Non-pigmented ciliary epithelial cell (primary cell): ENCODE results near the gene TSPO.
"Not testable (repeated sequence)": the region's sequence is repeated elsewhere in the genome, so short reads cannot be mapped to it uniquely, and the experiment has no call there.

Experiments used
- DNase-seq: peaks from one replicate; pipeline ENCODE4 v3.0.0-alpha.2; 2010; ENCODE audit warnings: low read depth

The TSPO gene

GRCh38 chr22:43151251-43152002, at the start of gene TSPO:
Gene TSPO, plus strand, starts transcription at chr22:43151559. Its CDS starts 7,680 bp downstream, at chr22:43159239.
- no peak for DNase-seq

GRCh38 chr22:43104056-43104625, 47.2 kb upstream of the TSPO start:
- DNase-seq: not testable (repeated sequence)

GRCh38 chr22:43104950-43105349, 46.4 kb upstream of the TSPO start:
- DNase-seq: not testable (repeated sequence)

GRCh38 chr22:43106302-43106701, 45.1 kb upstream of the TSPO start:
- DNase-seq: no peak

- no peak for DNase-seq
Measured at GRCh38 chr22:43109511-43109910, 41.8 kb upstream of the TSPO start.

GRCh38 chr22:43109921-43110443, 41.4 kb upstream of the TSPO start:
- no peak for DNase-seq

- DNase-seq: no peak
Measured at GRCh38 chr22:43110444-43110926, 40.9 kb upstream of the TSPO start, which contains the start of gene BIK. Gene BIK, plus strand, starts transcription at chr22:43110750. Its CDS starts 13,273 bp downstream, at chr22:43124023.

GRCh38 chr22:43110927-43111623, 40.3 kb upstream of the TSPO start:
- no peak for DNase-seq

- DNase-seq: no peak
Measured at GRCh38 chr22:43113526-43114251, 37.7 kb upstream of the TSPO start.

GRCh38 chr22:43114958-43115357, 36.4 kb upstream of the TSPO start:
- no peak for DNase-seq

- DNase-seq: no peak
Measured at GRCh38 chr22:43116932-43117331, 34.4 kb upstream of the TSPO start.

GRCh38 chr22:43118024-43118849, 33.1 kb upstream of the TSPO start:
- DNase-seq: no peak

- DNase-seq: no peak
Measured at GRCh38 chr22:43118953-43119458, 32.4 kb upstream of the TSPO start.

GRCh38 chr22:43126501-43127165, 24.7 kb upstream of the TSPO start:
- peak; percentile 65 for DNase-seq

- DNase-seq: no peak
Measured at GRCh38 chr22:43127166-43127908, 24.0 kb upstream of the TSPO start.

GRCh38 chr22:43128116-43128515, 23.2 kb upstream of the TSPO start:
- DNase-seq: no peak

GRCh38 chr22:43128928-43129424, 22.4 kb upstream of the TSPO start:
- no peak for DNase-seq

GRCh38 chr22:43129426-43130425, 21.6 kb upstream of the TSPO start:
- no peak for DNase-seq
